Mesenchymal stem cell (in vitro differentiated cells and primary cell): ENCODE measurements around the gene RFTN1.

Experiments
- DNase-seq: peaks from one replicate; pipeline ENCODE4 v3.0.0-alpha.2; 2013
- H2AFZ ChIP-seq: one replicate; pipeline ENCODE4 v1.6.1; 2013; ENCODE audit warnings: low read depth, mild to moderate bottlenecking, control low read depth, inconsistent platforms, low read length, moderate library complexity
- H2AK5ac ChIP-seq: 2 replicates; pipeline ENCODE4 v1.6.1; 2013; ENCODE audit warnings: low read length, moderate library complexity, mild to moderate bottlenecking, inconsistent platforms; ENCODE audit not compliant: severe bottlenecking
- H2BK120ac ChIP-seq: one replicate; pipeline ENCODE4 v1.6.1; 2013; ENCODE audit warnings: low read depth, mild to moderate bottlenecking, inconsistent platforms, low read length, moderate library complexity
- H2BK12ac ChIP-seq, 2 experiments: one replicate each; pipeline ENCODE4 v1.6.1; 2013; ENCODE audit warnings: inconsistent platforms in 2 of 2, low read length in 2 of 2, mild to moderate bottlenecking in 2 of 2, moderate library complexity in 2 of 2, control low read depth in 1 of 2
- H2BK15ac ChIP-seq: one replicate; pipeline ENCODE4 v1.6.1; 2013; ENCODE audit warnings: mild to moderate bottlenecking, low read depth, inconsistent platforms; ENCODE audit not compliant: poor library complexity, severe bottlenecking
- H2BK5ac ChIP-seq: 2 replicates; pipeline ENCODE4 v1.6.1; 2013; ENCODE audit warnings: low read depth, mild to moderate bottlenecking, low read length, control low read depth, inconsistent platforms; ENCODE audit not compliant: poor library complexity, severe bottlenecking
- H3K14ac ChIP-seq, 2 experiments: one replicate each; pipeline ENCODE4 v1.6.1; 2013; ENCODE audit warnings: inconsistent platforms in 2 of 2, low read length in 2 of 2, control low read depth in 1 of 2, mild to moderate bottlenecking in 1 of 2, moderate library complexity in 1 of 2
- H3K18ac ChIP-seq, 2 experiments: one replicate each; pipeline ENCODE4 v1.6.1; 2013; ENCODE audit warnings: inconsistent platforms in 2 of 2, low read length in 2 of 2, control low read depth in 1 of 2, low read depth in 1 of 2, mild to moderate bottlenecking in 1 of 2
- H3K23ac ChIP-seq, 2 experiments: one replicate each; pipeline ENCODE4 v1.6.1; 2013; ENCODE audit warnings: inconsistent platforms in 2 of 2, low read length in 2 of 2, mild to moderate bottlenecking in 2 of 2, moderate library complexity in 2 of 2, control low read depth in 1 of 2
- H3K27ac ChIP-seq: 2 replicates; pipeline ENCODE4 v1.5.1; 2013; ENCODE audit warnings: mild to moderate bottlenecking, moderate library complexity, low read length, control low read depth, inconsistent platforms; ENCODE audit not compliant: poor library complexity, severe bottlenecking
- H3K27me3 ChIP-seq, 2 experiments: 2 replicates each; pipeline versions ENCODE4 v1.6.1 to v1.7.0; 2013; ENCODE audit warnings: low read length in 2 of 2, mild to moderate bottlenecking in 2 of 2, moderate library complexity in 2 of 2, control low read depth in 1 of 2, inconsistent platforms in 1 of 2; ENCODE audit not compliant: control insufficient read depth in 1 of 2, insufficient read depth in 1 of 2
- H3K36me3 ChIP-seq, 2 experiments: 2 replicates each; pipeline versions ENCODE4 v1.6.1 to v1.7.0; 2013; ENCODE audit warnings: low read length in 2 of 2, control low read depth in 1 of 2, inconsistent platforms in 1 of 2, low read depth in 1 of 2, mild to moderate bottlenecking in 1 of 2; ENCODE audit not compliant: insufficient read depth in 2 of 2, control insufficient read depth in 1 of 2
- H3K4ac ChIP-seq, 2 experiments: one replicate each; pipeline ENCODE4 v1.6.1; 2013; ENCODE audit warnings: inconsistent platforms in 2 of 2, low read length in 2 of 2, mild to moderate bottlenecking in 2 of 2, moderate library complexity in 2 of 2, control low read depth in 1 of 2, low read depth in 1 of 2
- H3K4me1 ChIP-seq: 2 replicates; pipeline ENCODE4 v1.6.1; 2013; ENCODE audit warnings: low read depth, low read length, control low read depth; ENCODE audit not compliant: control insufficient read depth, insufficient read depth
- H3K4me2 ChIP-seq: 2 replicates; pipeline ENCODE4 v1.6.1; 2013; ENCODE audit warnings: low read length, mild to moderate bottlenecking, inconsistent platforms; ENCODE audit not compliant: poor library complexity, severe bottlenecking
- H3K4me3 ChIP-seq, 2 experiments: 2 replicates each; pipeline versions ENCODE4 v1.5.1 to v1.7.0; 2013; ENCODE audit warnings: low read length in 2 of 2, mild to moderate bottlenecking in 2 of 2, control low read depth in 1 of 2, low read depth in 1 of 2; ENCODE audit not compliant: insufficient read depth in 1 of 2
- H3K79me1 ChIP-seq: replicated peaks from 2 replicates; pipeline ENCODE4 v1.6.1; 2013; ENCODE audit warnings: mild to moderate bottlenecking, control low read depth, low read length, inconsistent platforms; ENCODE audit not compliant: poor library complexity, severe bottlenecking
- H3K9ac ChIP-seq: 2 replicates; pipeline ENCODE4 v1.7.0; 2013; ENCODE audit warnings: mild to moderate bottlenecking, low read length, moderate library complexity
- H3K9me3 ChIP-seq: 2 replicates; pipeline ENCODE4 v1.7.0; 2013; ENCODE audit warnings: mild to moderate bottlenecking, low read length; ENCODE audit not compliant: control insufficient read depth
- H4K8ac ChIP-seq: one replicate; pipeline ENCODE4 v1.6.1; 2013; ENCODE audit warnings: inconsistent platforms, mild to moderate bottlenecking, low read length, moderate library complexity
- H4K91ac ChIP-seq: one replicate; pipeline ENCODE4 v1.6.1; 2013; ENCODE audit warnings: mild to moderate bottlenecking, low read length, inconsistent platforms
- WGBS: methylation state at CpG from one replicate; pipeline ENCODE4 v1.1.7; 2013; ENCODE audit warnings: mixed read lengths; 5-methylcytosine and 5-hydroxymethylcytosine counted together

RFTN1 gene

DNA sequence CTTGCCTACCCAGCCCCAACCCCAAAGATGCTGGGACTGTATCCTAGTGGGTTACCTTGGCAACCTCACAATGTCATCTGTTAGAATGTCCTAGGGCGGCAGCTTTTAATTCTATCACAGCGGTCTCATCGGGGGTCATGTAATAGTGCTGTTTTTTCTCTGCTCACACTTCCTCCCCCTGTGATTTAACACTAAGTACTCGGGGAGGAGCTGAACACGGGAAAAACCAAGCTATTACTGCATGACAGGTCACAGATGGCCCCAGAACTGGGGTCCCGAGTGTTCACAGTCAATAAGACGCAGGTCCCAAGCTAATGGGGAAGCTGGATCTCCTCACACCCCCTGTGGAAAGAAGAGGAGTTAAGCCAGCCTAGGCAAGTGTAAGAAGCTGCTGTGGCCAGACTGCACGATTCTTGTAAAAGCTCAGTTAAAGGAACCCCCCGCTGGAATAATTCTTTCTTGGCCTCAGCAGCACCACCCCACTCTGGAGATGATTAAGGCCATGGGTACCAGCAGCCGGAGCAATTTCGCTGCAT, 2.5 kb upstream of the RFTN1 start:
- Histone ChIP-seq H3K4me2 (no peak overlapping the region), H3K27me3 (peaks cover 0 to 15% of the 10 kb centered on the region in 2 experiments), H3K18ac (peak overlapping the region in 1 of 2 experiments; percentile 18), H3K9ac (no peak overlapping the region), H4K91ac (no peak overlapping the region), H3K14ac (no peak overlapping the region), H3K79me1 (peaks cover 4% of the 10 kb centered on the region), H3K36me3 (no peaks in the 10 kb centered on the region), H3K9me3 (no peaks in the 10 kb centered on the region), H2BK5ac (no peak overlapping the region), H2AFZ (no peak overlapping the region), H3K4me1 (peaks cover 17% of the 10 kb centered on the region), H3K4me3 (no peak overlapping the region), H3K27ac (no peak overlapping the region), H2AK5ac (no peak overlapping the region), H2BK15ac (no peak overlapping the region), H3K23ac (no peak overlapping the region), H4K8ac (no peak overlapping the region), H2BK12ac (peak overlapping the region in 1 of 2 experiments; percentile 6), H2BK120ac (no peak overlapping the region), H3K4ac (no peak overlapping the region)
- no peak for DNase-seq
- 79% methylated on average over 11 of the region's 11 CpGs for WGBS

- Histone ChIP-seq H3K14ac (no peak overlapping the region), H3K27ac (no peak overlapping the region), H3K23ac (no peak overlapping the region), H4K8ac (no peak overlapping the region), H3K18ac (peak overlapping the region in 1 of 2 experiments; percentile 60), H3K4ac (peak overlapping the region in 1 of 2 experiments; percentile 61), H3K9me3 (no peaks in the 10 kb centered on the region), H2AK5ac (peak overlapping the region; percentile 80), H3K36me3 (no peaks in the 10 kb centered on the region), H3K4me1 (peaks cover 20% of the 10 kb centered on the region), H4K91ac (peak overlapping the region; percentile 11), H3K9ac (no peak overlapping the region), H2BK120ac (no peak overlapping the region), H2BK5ac (no peak overlapping the region), H2BK15ac (no peak overlapping the region), H2AFZ (no peak overlapping the region), H3K27me3 (peaks cover 0 to 7% of the 10 kb centered on the region in 2 experiments), H2BK12ac (peak overlapping the region in 1 of 2 experiments; percentile 21), H3K4me3 (peak overlapping the region in 1 of 2 experiments; percentile 96), H3K4me2 (no peak overlapping the region), H3K79me1 (peaks cover 4% of the 10 kb centered on the region)
- 93% methylated on average over 5 of the region's 5 CpGs for WGBS
- DNase-seq: no peak
Measured at GRCh38 chr3:16514755-16515353, 1.4 kb upstream of the RFTN1 start.

GRCh38 chr3:16514021-16514700, 662 bp upstream of the RFTN1 start:
- H3K36me3 ChIP-seq: no peaks in the 10 kb centered on the region
- peaks cover 4% of the 10 kb centered on the region for H3K79me1 ChIP-seq
- no peak for DNase-seq
- peak overlapping the region in 1 of 2 experiments; percentile 70 for H3K23ac ChIP-seq
- H2BK5ac ChIP-seq: peak overlapping the region; percentile 22
- peak overlapping the region; percentile 81 for H3K4me2 ChIP-seq
- H2BK15ac ChIP-seq: peak overlapping the region; percentile 12
- peak overlapping the region; percentile 80 to 99 for H2BK12ac ChIP-seq
- peaks cover 24% of the 10 kb centered on the region for H3K4me1 ChIP-seq
- peak overlapping the region; percentile 95 to 99 for H3K18ac ChIP-seq
- H4K8ac ChIP-seq: peak overlapping the region; percentile 90
- peak overlapping the region; percentile 46 to 99 for H3K4ac ChIP-seq
- peak overlapping the region; percentile 26 for H2AK5ac ChIP-seq
- peak overlapping the region in 1 of 2 experiments; percentile 95 for H3K14ac ChIP-seq
- H3K27me3 ChIP-seq: peaks cover 0 to under 1% of the 10 kb centered on the region in 2 experiments
- 55% methylated on average over 7 of the region's 9 CpGs for WGBS
- peak overlapping the region; percentile 96 for H2BK120ac ChIP-seq
- peak overlapping the region; percentile 86 to 96 for H3K4me3 ChIP-seq
- no peaks in the 10 kb centered on the region for H3K9me3 ChIP-seq
- peak overlapping the region; percentile 81 for H2AFZ ChIP-seq
- peak overlapping the region; percentile 88 for H3K9ac ChIP-seq
- peak overlapping the region; percentile 43 for H3K27ac ChIP-seq
- peak overlapping the region; percentile 70 for H4K91ac ChIP-seq
